Omental fat pad (tissue), 4 donors: ENCODE measurements around the gene CBX2. TPM values are rescaled to one million over a fixed set of nuclear protein-coding genes. Genes with fewer than 3 reads are reported as not detected.
A peak's percentile ranks its signal among the peaks of the same experiment; 100 is the strongest.
"Not testable (repeated sequence)": the region's sequence is repeated elsewhere in the genome, so short reads cannot be mapped to it uniquely, and the experiment has no call there.

Experiments used
- ATAC-seq: fragments of 150-250 bp; one replicate; pipeline ENCODE4 v1.9.1; 2016; ENCODE audit warnings: mild to moderate bottlenecking, moderate library complexity; ENCODE audit not compliant: low FRiP score
- DNase-seq: peaks from one replicate; pipeline ENCODE4 v3.0.0-alpha.2; 2019; ENCODE audit warnings: low spot score
- CTCF ChIP-seq, 3 donors: fragments of 450-650 bp; IDR thresholded peaks; one replicate each; pipeline ENCODE4 v1.5.1; 2016 to 2017; ENCODE audit warnings: antibody characterized with exemption in 3 of 3, mild to moderate bottlenecking in 3 of 3, moderate library complexity in 2 of 3
- total RNA-seq, 4 donors: library from RNA; depleted of rRNA; stranded (reverse); fragments of >200 nt; gene quantifications; one replicate each; pipeline ENCODE4 v1.1.0, GENCODE V29; 2016

Gene CBX2
- total RNA-seq, 4 donors from 2014 or later, result 0.28 to 5.2 (median 1.5) TPM

GRCh38 chr17:79749156-79749815 is 28.7 kb upstream of the CBX2 start:
- DNase-seq, result no peak
- no peak for TF ChIP-seq CTCF (IDR thresholded peaks at IDR 0.05)
- ATAC-seq, result peak; percentile 20

GRCh38 chr17:79749958-79750357 is 28.0 kb upstream of the CBX2 start:
- TF ChIP-seq CTCF (IDR thresholded peaks at IDR 0.05), result no peak
- DNase-seq (no peak), ATAC-seq (no peak)

- TF ChIP-seq CTCF (IDR thresholded peaks at IDR 0.05), result no peak
- DNase-seq (no peak), ATAC-seq (no peak)
These were observed 27.1 kb upstream of the CBX2 start for GRCh38 chr17:79750650-79751545.

GRCh38 chr17:79752175-79752574 is 25.8 kb upstream of the CBX2 start:
- no peak for TF ChIP-seq CTCF (IDR thresholded peaks at IDR 0.05)
- DNase-seq (no peak), ATAC-seq (no peak)

- no peak for ATAC-seq
- no peak for TF ChIP-seq CTCF (IDR thresholded peaks at IDR 0.05)
- no peak for DNase-seq
These were observed 23.6 kb upstream of the CBX2 start for GRCh38 chr17:79754370-79754769.

GRCh38 chr17:79754903-79755302 is 23.0 kb upstream of the CBX2 start:
- ATAC-seq, DNase-seq: not testable (repeated sequence)

- no peak for DNase-seq
- no peak for ATAC-seq
- no peak for TF ChIP-seq CTCF (IDR thresholded peaks at IDR 0.05)
These were observed 22.4 kb upstream of the CBX2 start for GRCh38 chr17:79755591-79755990.
